ENCODE results near the gene DOCK7. TPM values are rescaled to one million over a fixed set of nuclear protein-coding genes. Genes with fewer than 3 reads are reported as not detected.

Gene DOCK7
- total and polyA plus RNA-seq, 8 donors, result 33.1 to 53.8 (median 44.0) TPM

DNA sequence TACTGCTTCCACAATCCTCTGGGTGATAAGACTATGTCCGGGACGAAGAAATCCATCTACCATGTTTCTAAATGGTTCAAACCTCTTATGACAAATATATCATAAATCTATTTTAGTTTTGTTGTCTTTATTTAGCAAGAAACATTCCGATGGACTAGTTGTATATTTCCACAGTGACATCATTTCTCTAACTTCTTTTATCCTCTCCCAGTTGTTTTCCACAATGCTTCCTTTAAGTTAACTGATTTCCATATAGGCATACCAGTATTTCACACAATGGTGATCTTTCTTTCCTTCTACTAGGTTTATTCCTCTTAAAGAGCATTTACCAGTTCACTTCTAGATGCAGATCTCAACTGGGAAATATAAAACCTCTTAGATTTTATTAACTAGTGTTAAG is 206.5 kb downstream of the DOCK7 start:
- DNase-seq (no peak), ATAC-seq (no peak)
- H3K4me3 ChIP-seq, result no peak overlapping the region
- no peaks in the 10 kb centered on the region for H3K4me1 ChIP-seq
- no peaks in the 10 kb centered on the region for H3K27me3 ChIP-seq
- intact Hi-C loops (cut with DNase I), result no loop called here
- H3K36me3 ChIP-seq, result peaks cover 0 to 7% of the 10 kb centered on the region in 2 donors
- TF ChIP-seq, protein P1, sequence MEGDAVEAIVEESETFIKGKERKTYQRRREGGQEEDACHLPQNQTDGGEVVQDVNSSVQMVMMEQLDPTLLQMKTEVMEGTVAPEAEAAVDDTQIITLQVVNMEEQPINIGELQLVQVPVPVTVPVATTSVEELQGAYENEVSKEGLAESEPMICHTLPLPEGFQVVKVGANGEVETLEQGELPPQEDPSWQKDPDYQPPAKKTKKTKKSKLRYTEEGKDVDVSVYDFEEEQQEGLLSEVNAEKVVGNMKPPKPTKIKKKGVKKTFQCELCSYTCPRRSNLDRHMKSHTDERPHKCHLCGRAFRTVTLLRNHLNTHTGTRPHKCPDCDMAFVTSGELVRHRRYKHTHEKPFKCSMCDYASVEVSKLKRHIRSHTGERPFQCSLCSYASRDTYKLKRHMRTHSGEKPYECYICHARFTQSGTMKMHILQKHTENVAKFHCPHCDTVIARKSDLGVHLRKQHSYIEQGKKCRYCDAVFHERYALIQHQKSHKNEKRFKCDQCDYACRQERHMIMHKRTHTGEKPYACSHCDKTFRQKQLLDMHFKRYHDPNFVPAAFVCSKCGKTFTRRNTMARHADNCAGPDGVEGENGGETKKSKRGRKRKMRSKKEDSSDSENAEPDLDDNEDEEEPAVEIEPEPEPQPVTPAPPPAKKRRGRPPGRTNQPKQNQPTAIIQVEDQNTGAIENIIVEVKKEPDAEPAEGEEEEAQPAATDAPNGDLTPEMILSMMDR (IDR thresholded peaks at IDR 0.05), result no peak
- no peaks in the 10 kb centered on the region for H3K9me3 ChIP-seq
- H3K27ac ChIP-seq, result no peak overlapping the region

DNA sequence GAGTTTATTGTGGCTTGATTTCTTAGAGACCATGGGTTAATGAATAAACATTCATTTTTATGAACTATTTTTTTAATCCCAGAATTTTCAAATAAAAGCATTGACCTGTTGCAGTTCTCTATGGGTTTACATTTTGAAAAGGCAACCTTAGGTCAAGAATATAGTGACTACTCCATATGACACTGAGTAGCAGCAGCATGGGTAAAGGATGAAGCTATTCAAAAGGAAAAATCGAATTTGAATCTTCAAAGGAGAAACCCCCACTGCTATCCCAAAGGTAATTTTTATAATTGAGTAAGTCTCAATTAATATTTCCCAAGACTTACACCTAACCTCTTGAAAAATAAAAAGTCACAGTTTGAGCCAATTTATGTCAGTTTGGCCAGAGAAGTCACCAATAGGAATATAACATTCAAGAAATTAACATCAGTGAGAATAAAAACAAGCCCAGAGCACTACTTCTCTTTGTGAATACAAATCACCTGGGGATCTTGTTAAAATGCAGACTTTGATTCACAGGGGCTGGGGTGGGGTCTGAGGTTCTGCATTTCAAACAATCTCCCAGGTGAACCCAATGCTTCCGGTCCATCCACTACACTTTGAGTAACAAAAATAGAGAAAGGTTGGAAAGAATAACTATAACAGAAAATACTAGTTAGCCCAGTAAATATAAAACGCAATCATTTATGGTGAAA is 211.5 kb downstream of the DOCK7 start:
- H3K36me3 ChIP-seq, result peaks cover 0 to 34% of the 10 kb centered on the region in 2 donors
- TF ChIP-seq, protein P1 (IDR thresholded peaks at IDR 0.05), result no peak
- ATAC-seq (no peak), DNase-seq (no peak)
- intact Hi-C loops (cut with DNase I), result no loop called here
- no peaks in the 10 kb centered on the region for H3K4me1 ChIP-seq
- H3K4me3 ChIP-seq, result no peak overlapping the region
- no peak overlapping the region for H3K27ac ChIP-seq
- H3K27me3 ChIP-seq, result no peaks in the 10 kb centered on the region
- H3K9me3 ChIP-seq, result no peaks in the 10 kb centered on the region

DNA sequence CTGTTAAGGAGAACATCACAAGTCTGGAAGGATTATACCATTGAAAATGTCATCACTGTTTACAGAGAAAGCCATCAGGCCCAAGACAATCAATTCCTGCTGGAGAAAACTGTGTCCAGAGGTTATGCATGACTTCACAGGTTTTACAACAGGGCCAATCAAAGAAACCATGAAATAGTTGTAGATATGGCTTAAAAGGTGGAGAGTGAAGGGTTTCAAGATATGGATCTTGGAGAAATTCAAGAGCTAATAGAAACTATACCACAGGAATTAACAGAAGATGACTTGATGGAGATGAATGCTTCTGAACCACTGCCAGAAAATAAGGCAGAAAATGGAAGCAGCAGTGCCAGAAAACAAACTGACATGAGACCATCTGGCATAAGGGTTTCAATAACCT is 221.1 kb downstream of the DOCK7 start:
- ATAC-seq (no peak), DNase-seq (no peak)
- peaks cover 0 to 4% of the 10 kb centered on the region in 2 donors for H3K9me3 ChIP-seq
- H3K27ac ChIP-seq, result no peak overlapping the region
- no peaks in the 10 kb centered on the region for H3K27me3 ChIP-seq
- no peak overlapping the region for H3K4me3 ChIP-seq
- TF ChIP-seq, protein P1 (IDR thresholded peaks at IDR 0.05), result no peak
- intact Hi-C loops (cut with DNase I), result no loop called here
- H3K36me3 ChIP-seq, result peaks cover 0 to 58% of the 10 kb centered on the region in 2 donors
- no peaks in the 10 kb centered on the region for H3K4me1 ChIP-seq

DNA sequence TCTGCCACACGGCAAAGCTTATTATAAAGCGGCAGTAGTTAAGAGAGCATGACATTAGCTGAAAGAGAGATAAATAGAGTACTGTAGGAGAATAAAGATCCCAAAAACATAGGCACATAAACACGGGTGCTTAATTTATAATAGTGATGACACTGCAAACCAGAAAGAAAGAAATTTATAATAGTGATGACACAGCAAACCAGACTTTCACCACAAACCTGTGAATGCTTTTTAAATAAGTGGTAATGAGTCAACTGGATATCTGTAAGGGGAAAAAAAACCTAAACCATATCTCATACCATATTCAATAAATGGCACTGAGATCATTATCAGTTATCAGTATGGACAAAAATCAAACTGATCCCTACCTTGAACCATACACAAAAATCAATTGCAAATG is 225.8 kb downstream of the DOCK7 start:
- no peaks in the 10 kb centered on the region for H3K27me3 ChIP-seq
- H3K4me1 ChIP-seq, result no peaks in the 10 kb centered on the region
- H3K9me3 ChIP-seq, result no peaks in the 10 kb centered on the region
- ATAC-seq (no peak), DNase-seq (no peak)
- TF ChIP-seq, protein P1 (IDR thresholded peaks at IDR 0.05), result no peak
- intact Hi-C loops (cut with DNase I), result no loop called here
- H3K36me3 ChIP-seq, result peaks cover 0 to 23% of the 10 kb centered on the region in 2 donors
- no peak overlapping the region for H3K4me3 ChIP-seq
- H3K27ac ChIP-seq, result no peak overlapping the region

DNA sequence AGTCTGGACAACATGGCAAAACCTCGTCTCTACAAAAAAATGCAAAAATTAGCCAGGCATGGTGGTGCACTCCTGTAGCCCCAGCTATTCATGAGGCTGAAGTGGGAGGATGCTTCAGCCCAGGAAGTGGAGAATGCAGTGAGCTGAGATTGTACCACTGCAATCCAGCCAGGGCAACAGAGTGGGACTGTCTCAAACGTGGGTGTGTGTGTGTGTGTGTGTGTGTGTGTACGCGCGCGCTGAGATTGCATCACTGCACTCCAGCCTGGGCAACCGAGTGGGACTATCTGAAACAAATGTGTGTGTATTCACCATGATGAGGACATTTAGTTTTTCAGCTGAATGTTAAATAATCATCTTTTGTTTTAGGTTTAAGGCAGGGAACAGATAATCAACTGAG is 230.2 kb downstream of the DOCK7 start:
- DNase-seq (no peak), ATAC-seq (no peak)
- H3K4me1 ChIP-seq, result no peaks in the 10 kb centered on the region
- H3K27ac ChIP-seq, result no peak overlapping the region
- H3K27me3 ChIP-seq, result no peaks in the 10 kb centered on the region
- no peak overlapping the region for H3K4me3 ChIP-seq
- intact Hi-C loops (cut with DNase I), result no loop called here
- TF ChIP-seq, protein P1 (IDR thresholded peaks at IDR 0.05), result no peak
- H3K9me3 ChIP-seq, result no peaks in the 10 kb centered on the region
- peaks cover 0 to 39% of the 10 kb centered on the region in 2 donors for H3K36me3 ChIP-seq

Data from left lung (tissue), 10 donors.